Effector memory CD4-positive, alpha-beta T cell (primary cell): ENCODE data around the gene BPI.
"Not testable (repeated sequence)": the region's sequence is repeated elsewhere in the genome, so short reads cannot be mapped to it uniquely, and the experiment has no call there.

Experiments used
- DNase-seq, 3 donors: peaks; one replicate each; pipeline ENCODE4 v3.0.0-alpha.2; 2020
- H3K27ac ChIP-seq: 2 replicates; pipeline ENCODE4 v1.7.0; 2013; ENCODE audit warnings: mild to moderate bottlenecking, low read length, moderate library complexity; ENCODE audit not compliant: insufficient read depth, poor library complexity, severe bottlenecking
- H3K27me3 ChIP-seq: replicated peaks from 2 replicates; pipeline ENCODE4 v1.7.0; 2013; ENCODE audit warnings: mild to moderate bottlenecking, low read length; ENCODE audit not compliant: insufficient read depth, control insufficient read depth, poor library complexity, severe bottlenecking
- H3K36me3 ChIP-seq: 2 replicates; pipeline ENCODE4 v1.7.0; 2013; ENCODE audit warnings: mild to moderate bottlenecking, low read length, moderate library complexity; ENCODE audit not compliant: control insufficient read depth, insufficient read depth
- H3K4me1 ChIP-seq: 2 replicates; pipeline ENCODE4 v1.7.0; 2013; ENCODE audit warnings: low read length, mild to moderate bottlenecking; ENCODE audit not compliant: control insufficient read depth, insufficient read depth, poor library complexity, severe bottlenecking
- H3K4me3 ChIP-seq: 2 replicates; pipeline ENCODE4 v1.7.0; 2013; ENCODE audit warnings: low read length, low read depth, mild to moderate bottlenecking; ENCODE audit not compliant: insufficient read depth, poor library complexity, severe bottlenecking
- H3K9me3 ChIP-seq: 2 replicates; pipeline ENCODE4 v1.7.0; 2013; ENCODE audit warnings: mild to moderate bottlenecking, low read length, moderate library complexity; ENCODE audit not compliant: control insufficient read depth

The BPI gene

GRCh38 chr20:38277285-38277684 is 26.7 kb upstream of the BPI start:
- DNase-seq, result no peak
- no peaks in the 10 kb centered on the region for H3K4me1 ChIP-seq

GRCh38 chr20:38277691-38278090 is 26.3 kb upstream of the BPI start:
- no peak for DNase-seq
- H3K9me3 ChIP-seq, result no peaks in the 10 kb centered on the region
- no peaks in the 10 kb centered on the region for H3K27me3 ChIP-seq
- H3K4me3 ChIP-seq, result no peak overlapping the region
- H3K36me3 ChIP-seq, result no peaks in the 10 kb centered on the region
- H3K4me1 ChIP-seq, result no peaks in the 10 kb centered on the region
- H3K27ac ChIP-seq, result no peak overlapping the region

More at GRCh38 chr20:38277285-38277684, 26.7 kb upstream of the BPI start:
- H3K36me3 ChIP-seq, result no peaks in the 10 kb centered on the region
- no peaks in the 10 kb centered on the region for H3K27me3 ChIP-seq
- no peak overlapping the region for H3K4me3 ChIP-seq
- no peaks in the 10 kb centered on the region for H3K9me3 ChIP-seq
- no peak overlapping the region for H3K27ac ChIP-seq

GRCh38 chr20:38278131-38278530 is 25.8 kb upstream of the BPI start:
- no peak for DNase-seq
- Histone ChIP-seq H3K27ac (no peak overlapping the region), H3K27me3 (no peaks in the 10 kb centered on the region), H3K9me3 (no peaks in the 10 kb centered on the region), H3K36me3 (no peaks in the 10 kb centered on the region), H3K4me3 (no peak overlapping the region), H3K4me1 (no peaks in the 10 kb centered on the region)

GRCh38 chr20:38278763-38279162 is 25.2 kb upstream of the BPI start:
- no peak for DNase-seq
- Histone ChIP-seq H3K36me3 (no peaks in the 10 kb centered on the region), H3K27me3 (no peaks in the 10 kb centered on the region), H3K27ac (no peak overlapping the region), H3K4me3 (no peak overlapping the region), H3K9me3 (no peaks in the 10 kb centered on the region), H3K4me1 (no peaks in the 10 kb centered on the region)

- not testable (repeated sequence) for DNase-seq, H3K4me3 ChIP-seq, H3K27me3 ChIP-seq, H3K36me3 ChIP-seq, H3K4me1 ChIP-seq, H3K9me3 ChIP-seq, H3K27ac ChIP-seq
Observed at GRCh38 chr20:38281176-38281915, 22.6 kb upstream of the BPI start.

- Histone ChIP-seq H3K36me3 (no peaks in the 10 kb centered on the region), H3K4me1 (no peaks in the 10 kb centered on the region), H3K4me3 (no peak overlapping the region), H3K27me3 (no peaks in the 10 kb centered on the region), H3K9me3 (no peaks in the 10 kb centered on the region), H3K27ac (no peak overlapping the region)
- DNase-seq, result no peak
Observed at GRCh38 chr20:38283236-38283635, 20.7 kb upstream of the BPI start.

GRCh38 chr20:38284066-38284650 is 19.8 kb upstream of the BPI start:
- not testable (repeated sequence) for H3K4me3 ChIP-seq, H3K4me1 ChIP-seq, H3K27me3 ChIP-seq, H3K9me3 ChIP-seq, H3K36me3 ChIP-seq, DNase-seq, H3K27ac ChIP-seq

- DNase-seq, result no peak
- Histone ChIP-seq H3K4me1 (no peaks in the 10 kb centered on the region), H3K9me3 (no peaks in the 10 kb centered on the region), H3K36me3 (no peaks in the 10 kb centered on the region), H3K27me3 (no peaks in the 10 kb centered on the region), H3K27ac (no peak overlapping the region), H3K4me3 (no peak overlapping the region)
Observed at GRCh38 chr20:38284893-38285444, 19.0 kb upstream of the BPI start.

- no peak overlapping the region for H3K4me3 ChIP-seq
- no peaks in the 10 kb centered on the region for H3K9me3 ChIP-seq
- no peaks in the 10 kb centered on the region for H3K36me3 ChIP-seq
- DNase-seq, result no peak
- no peaks in the 10 kb centered on the region for H3K27me3 ChIP-seq
- no peak overlapping the region for H3K27ac ChIP-seq
- no peaks in the 10 kb centered on the region for H3K4me1 ChIP-seq
Observed at GRCh38 chr20:38286586-38287531, 17.1 kb upstream of the BPI start.
